ENCODE data around the gene DLGAP1. TPM values are rescaled to one million over a fixed set of nuclear protein-coding genes. Genes with fewer than 3 reads are reported as not detected.

DLGAP1 gene
- total RNA-seq, 1 donor from 2014 or later: 7.7 TPM

- Mint-ChIP-seq H3K4me1 (ENCODE audit: low read depth) (peaks cover 38% of the 10 kb centered on the region), H3K9me3 (ENCODE audit: low read depth) (peaks cover 6% of the 10 kb centered on the region), H3K4me3 (ENCODE audit: unreplicated experiment) (no peak overlapping the region), H3K27ac (ENCODE audit: unreplicated experiment) (peak overlapping the region; percentile 33), H3K27me3 (ENCODE audit: low read depth) (no peaks in the 10 kb centered on the region), H3K36me3 (ENCODE audit: low read depth) (peaks cover 34% of the 10 kb centered on the region)
- no peak for DNase-seq (ENCODE audit: low spot score)
- TF ChIP-seq CTCF (IDR thresholded peaks at IDR 0.05): no peak
These were observed 992.1 kb downstream of the DLGAP1 start for GRCh38 chr18:3463051-3463450.

DNA sequence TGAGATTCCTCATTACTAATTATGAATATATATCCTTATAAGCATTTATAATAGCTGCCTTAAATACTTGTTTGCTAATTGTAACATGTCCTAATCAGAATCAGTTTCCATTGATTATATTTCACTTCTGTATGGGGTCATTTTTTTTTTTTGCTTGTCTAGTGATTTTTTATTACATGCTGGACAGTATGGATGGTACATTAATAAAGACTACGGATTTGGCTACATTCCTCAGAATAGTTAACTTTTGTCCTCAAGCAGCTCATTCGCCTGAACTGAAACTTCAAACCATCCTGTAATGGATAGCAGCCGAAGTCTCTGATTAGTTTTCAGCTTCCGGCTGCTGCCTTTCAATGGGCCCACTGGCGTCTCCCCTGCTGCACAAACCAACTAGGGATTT lies 993.4 kb downstream of the DLGAP1 start:
- Mint-ChIP-seq H3K4me1 (ENCODE audit: low read depth) (peaks cover 47% of the 10 kb centered on the region), H3K36me3 (ENCODE audit: low read depth) (peaks cover 45% of the 10 kb centered on the region), H3K9me3 (ENCODE audit: low read depth) (peaks cover 6% of the 10 kb centered on the region), H3K27ac (ENCODE audit: unreplicated experiment) (peak overlapping the region; percentile 32), H3K4me3 (ENCODE audit: unreplicated experiment) (no peak overlapping the region), H3K27me3 (ENCODE audit: low read depth) (no peaks in the 10 kb centered on the region)
- no peak for DNase-seq (ENCODE audit: low spot score)
- no peak for TF ChIP-seq CTCF (IDR thresholded peaks at IDR 0.05)

DNA sequence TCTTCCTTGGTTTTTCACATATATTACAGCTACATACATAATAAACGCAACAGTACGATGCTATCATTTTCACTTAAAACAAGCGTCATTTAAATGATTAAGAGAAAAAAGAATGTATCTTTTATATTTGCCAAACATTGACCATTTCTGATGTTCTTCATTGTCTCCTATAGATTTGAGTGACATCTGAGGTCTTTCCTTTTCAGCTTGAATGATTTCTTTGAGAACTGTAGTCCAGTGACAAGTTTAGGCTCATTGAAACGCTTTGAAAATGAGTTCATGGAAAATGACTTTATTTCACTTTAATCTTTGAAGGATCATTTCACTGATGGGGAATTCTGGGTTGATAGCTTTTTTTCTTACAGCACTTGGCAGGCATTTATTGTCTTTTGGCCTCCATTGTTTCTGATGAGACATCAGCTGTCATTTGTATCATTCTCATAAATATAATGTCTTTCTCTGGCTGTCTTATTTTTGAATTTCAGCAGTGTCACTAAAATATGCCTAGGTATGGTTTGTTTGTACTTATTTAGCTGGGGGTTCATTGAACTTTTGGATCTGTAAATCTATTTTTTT lies 994.2 kb downstream of the DLGAP1 start:
- Mint-ChIP-seq H3K27me3 (ENCODE audit: low read depth) (no peaks in the 10 kb centered on the region), H3K36me3 (ENCODE audit: low read depth) (peaks cover 49% of the 10 kb centered on the region), H3K4me3 (ENCODE audit: unreplicated experiment) (no peak overlapping the region), H3K9me3 (ENCODE audit: low read depth) (peaks cover 6% of the 10 kb centered on the region), H3K4me1 (ENCODE audit: low read depth) (peaks cover 48% of the 10 kb centered on the region), H3K27ac (ENCODE audit: unreplicated experiment) (no peak overlapping the region)
- TF ChIP-seq CTCF (IDR thresholded peaks at IDR 0.05): no peak
- DNase-seq (ENCODE audit: low spot score): no peak

GRCh38 chr18:3458952-3459853 lies 995.9 kb downstream of the DLGAP1 start:
- Mint-ChIP-seq H3K4me1 (ENCODE audit: low read depth) (peaks cover 62% of the 10 kb centered on the region), H3K27ac (ENCODE audit: unreplicated experiment) (peak overlapping the region; percentile 68), H3K36me3 (ENCODE audit: low read depth) (peaks cover 49% of the 10 kb centered on the region), H3K9me3 (ENCODE audit: low read depth) (peaks cover 6% of the 10 kb centered on the region), H3K27me3 (ENCODE audit: low read depth) (no peaks in the 10 kb centered on the region), H3K4me3 (ENCODE audit: unreplicated experiment) (no peak overlapping the region)
- no peak for TF ChIP-seq CTCF (IDR thresholded peaks at IDR 0.05)
- no peak for DNase-seq (ENCODE audit: low spot score)

DNA sequence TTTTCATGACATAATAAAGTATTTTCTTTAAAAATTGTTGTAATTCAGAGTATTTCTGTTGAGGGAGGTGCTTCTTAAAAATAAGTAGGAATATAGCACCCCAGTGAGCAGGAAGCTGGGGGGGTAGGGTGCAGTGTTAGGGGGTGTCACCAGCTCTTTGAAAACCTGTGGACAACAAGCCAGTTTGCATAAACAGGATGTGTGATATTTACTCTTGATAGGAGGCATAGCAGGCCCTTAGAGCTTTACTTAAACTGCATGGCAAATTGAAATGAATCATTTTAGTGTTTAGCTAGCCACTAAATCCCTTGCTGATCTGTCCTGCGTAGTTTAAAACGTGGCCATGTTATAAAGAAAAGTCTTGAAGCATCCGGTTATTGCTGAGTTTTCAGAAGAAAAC lies 996.7 kb downstream of the DLGAP1 start:
- peaks cover 67% of the 10 kb centered on the region for H3K4me1 Mint-ChIP-seq (ENCODE audit: low read depth)
- peaks cover 49% of the 10 kb centered on the region for H3K36me3 Mint-ChIP-seq (ENCODE audit: low read depth)
- peak overlapping the region; percentile 3 for H3K27ac Mint-ChIP-seq (ENCODE audit: unreplicated experiment)
- no peaks in the 10 kb centered on the region for H3K27me3 Mint-ChIP-seq (ENCODE audit: low read depth)
- no peak for TF ChIP-seq CTCF (IDR thresholded peaks at IDR 0.05)
- H3K9me3 Mint-ChIP-seq (ENCODE audit: low read depth): peaks cover 6% of the 10 kb centered on the region
- no peak for DNase-seq (ENCODE audit: low spot score)
- H3K4me3 Mint-ChIP-seq (ENCODE audit: unreplicated experiment): no peak overlapping the region
